LHCN-M2 (cell line): Measurements from ENCODE around the gene PPM1M. TPM values are rescaled to one million over a fixed set of nuclear protein-coding genes. Genes with fewer than 3 reads are reported as not detected.
A peak's percentile ranks its signal among the peaks of the same experiment; 100 is the strongest.

Experiments used
- DNase-seq: peaks from one replicate; pipeline ENCODE4 v3.0.0-alpha.2; 2012; ENCODE audit warnings: low read depth
- polyA plus RNA-seq: library from polyadenylated mRNA; unstranded; fragments of >200 nt; gene quantifications from one replicate; pipeline ENCODE4 v1.2.1, GENCODE V29; 2012; ENCODE audit warnings: missing spikeins
- total RNA-seq: library from RNA; depleted of rRNA; stranded (reverse); fragments of >200 nt; gene quantifications from 2 replicates; pipeline ENCODE4 v1.2.3, GENCODE V29; 2014; rRNA removed

Gene PPM1M, protein sequence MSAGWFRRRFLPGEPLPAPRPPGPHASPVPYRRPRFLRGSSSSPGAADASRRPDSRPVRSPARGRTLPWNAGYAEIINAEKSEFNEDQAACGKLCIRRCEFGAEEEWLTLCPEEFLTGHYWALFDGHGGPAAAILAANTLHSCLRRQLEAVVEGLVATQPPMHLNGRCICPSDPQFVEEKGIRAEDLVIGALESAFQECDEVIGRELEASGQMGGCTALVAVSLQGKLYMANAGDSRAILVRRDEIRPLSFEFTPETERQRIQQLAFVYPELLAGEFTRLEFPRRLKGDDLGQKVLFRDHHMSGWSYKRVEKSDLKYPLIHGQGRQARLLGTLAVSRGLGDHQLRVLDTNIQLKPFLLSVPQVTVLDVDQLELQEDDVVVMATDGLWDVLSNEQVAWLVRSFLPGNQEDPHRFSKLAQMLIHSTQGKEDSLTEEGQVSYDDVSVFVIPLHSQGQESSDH
- total RNA-seq, result 16.0 and 22.3 TPM in 2 replicates
- 26.5 TPM for polyA plus RNA-seq

DNA sequence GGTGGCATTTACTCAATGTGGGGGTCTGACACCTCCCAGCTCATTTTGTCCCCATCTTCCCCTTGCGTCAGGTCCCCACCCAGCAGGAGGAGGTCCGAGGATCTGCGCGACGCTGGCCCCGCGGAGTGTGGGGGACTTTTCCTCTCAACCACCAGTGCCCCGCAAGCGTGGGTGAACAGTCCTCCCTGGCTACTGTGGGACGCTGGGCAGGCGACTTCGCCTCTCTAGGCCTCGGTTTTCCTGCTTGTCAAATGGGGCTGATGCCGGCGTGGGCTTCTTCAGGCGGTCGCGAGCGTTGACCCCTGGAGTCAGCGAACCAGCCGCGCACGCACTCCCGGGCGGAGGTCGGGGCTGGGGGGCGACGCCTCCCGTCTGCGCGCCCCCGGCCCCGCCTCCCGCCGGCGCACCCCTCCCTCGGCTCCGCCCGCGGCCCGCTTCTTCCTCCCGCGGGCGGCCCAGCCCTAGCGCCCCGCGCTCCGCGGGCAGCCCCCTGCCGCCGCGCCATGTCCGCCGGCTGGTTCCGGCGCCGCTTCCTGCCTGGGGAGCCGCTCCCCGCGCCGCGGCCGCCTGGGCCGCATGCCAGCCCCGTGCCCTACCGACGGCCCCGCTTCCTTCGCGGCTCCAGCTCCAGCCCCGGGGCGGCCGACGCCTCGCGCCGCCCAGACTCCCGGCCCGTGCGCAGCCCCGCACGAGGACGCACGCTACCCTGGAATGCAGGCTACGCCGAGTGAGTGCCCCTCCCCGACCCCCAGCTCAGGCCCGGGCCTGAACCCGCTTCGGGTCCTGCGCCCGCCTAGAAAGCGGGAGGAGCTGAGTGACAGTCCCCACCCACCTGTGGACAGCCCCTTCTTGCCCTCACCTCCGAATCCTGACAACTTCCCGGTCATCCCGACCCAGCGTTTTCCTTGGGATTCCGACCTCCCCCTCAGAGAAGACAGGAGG, at the start of gene PPM1M:
Gene PPM1M (plus strand): TSS at position 438 of the 942 bp plus-strand sequence. CDS start 66 bp downstream, at position 504.
- DNase-seq, result peak; percentile 42

DNA sequence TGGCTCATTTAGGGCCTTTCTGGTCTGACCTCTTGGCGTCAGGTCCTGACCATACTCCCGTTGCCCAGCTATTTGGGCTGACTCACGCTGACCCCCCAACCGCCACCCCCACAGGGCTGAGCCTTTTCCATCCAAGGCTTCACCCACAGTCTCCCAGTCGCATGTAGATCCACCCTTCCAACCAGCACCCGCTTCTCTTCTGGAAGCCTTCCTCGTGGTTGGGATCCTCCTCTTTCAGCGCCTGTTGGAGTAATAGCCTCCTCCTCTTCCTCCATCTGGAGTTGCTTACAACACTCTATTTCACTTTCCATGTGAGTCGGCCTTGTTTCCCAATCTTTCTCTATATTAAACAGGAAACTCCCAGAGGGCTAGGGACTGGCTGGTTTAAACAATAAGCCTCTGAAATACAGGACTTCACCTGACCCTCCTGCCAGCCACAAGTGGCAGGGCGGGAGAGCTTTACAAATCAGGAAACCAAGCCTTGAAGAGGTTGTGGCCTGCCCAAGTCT, 49.7 kb upstream of the PPM1M start:
- DNase-seq, result peak; percentile 47

DNA sequence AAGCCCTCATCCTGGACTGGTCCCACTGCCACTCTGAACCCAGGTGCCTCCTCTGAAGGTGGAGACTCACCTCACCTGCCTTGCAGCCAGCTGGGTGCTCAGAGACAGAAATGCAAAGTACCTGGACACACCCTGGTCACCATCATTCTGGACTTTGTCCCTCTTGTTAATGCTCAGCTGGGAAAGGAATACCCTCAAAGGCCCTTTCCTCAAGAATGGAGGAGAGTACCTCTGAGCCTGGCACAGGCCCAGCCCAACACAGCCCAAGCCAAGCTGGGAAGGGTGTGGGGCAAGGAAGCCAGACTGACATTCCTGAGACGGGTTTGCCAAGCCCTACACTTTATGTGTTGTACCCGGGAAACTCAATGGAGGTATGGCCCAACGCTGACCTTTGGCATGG, 48.6 kb upstream of the PPM1M start:
- no peak for DNase-seq

DNA sequence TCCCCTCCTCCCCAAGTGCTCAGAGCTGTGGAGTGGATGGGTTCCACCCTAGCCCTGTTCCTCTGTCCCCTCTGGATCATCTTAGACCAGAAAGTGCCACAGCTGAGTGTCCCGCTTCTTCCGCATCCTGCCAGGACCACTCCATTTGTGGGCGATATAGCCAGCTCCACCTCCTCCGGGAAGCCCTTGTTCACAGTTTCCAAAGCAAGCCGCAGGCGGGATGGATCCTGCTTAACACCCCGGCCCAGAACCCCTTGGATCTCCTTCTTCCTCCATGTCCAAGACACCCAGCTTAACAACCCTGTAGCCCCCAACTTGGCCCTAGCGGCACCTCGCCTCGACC, 48.1 kb upstream of the PPM1M start:
- no peak for DNase-seq

DNA sequence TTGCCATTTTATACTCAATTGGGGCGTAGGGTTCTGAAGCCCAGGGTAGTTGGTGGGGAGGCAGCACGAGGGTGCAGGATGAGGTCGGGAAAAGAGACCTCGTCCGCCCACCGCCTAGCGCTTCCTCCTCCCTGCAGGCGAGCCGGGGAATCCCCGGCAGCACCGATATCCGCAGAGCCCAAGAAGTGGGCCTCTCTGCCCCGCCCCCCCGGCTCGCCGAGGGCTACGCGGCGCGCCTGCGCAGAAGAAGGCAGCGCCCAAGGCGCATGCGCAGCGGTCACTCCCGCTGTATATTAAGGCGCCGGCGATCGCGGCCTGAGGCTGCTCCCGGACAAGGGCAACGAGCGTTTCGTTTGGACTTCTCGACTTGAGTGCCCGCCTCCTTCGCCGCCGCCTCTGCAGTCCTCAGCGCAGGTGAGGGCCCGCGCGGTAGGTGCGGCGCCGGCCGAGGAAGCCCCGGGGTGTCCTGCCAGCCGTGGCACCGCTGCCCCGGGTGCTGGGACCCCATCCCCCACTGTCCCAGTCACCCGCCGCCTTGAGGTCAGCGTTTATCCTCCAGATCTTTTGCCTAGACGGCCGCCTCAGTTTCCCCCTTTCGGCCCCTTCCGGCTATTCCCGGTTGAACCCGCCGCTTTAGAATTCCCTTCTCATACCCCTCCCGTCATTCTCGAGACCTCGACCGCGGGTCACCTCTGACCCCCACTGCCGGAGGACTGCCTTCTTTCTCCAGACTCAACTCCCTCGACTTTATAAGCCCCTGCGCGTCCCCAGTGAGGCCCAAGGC, 47.5 kb upstream of the PPM1M start, which contains the start of gene ALAS1:
Gene ALAS1 (plus strand): TSS at position 319 of the 784 bp plus-strand sequence. CDS start 1,082 bp downstream, outside the sequence.
- peak; percentile 81 for DNase-seq

DNA sequence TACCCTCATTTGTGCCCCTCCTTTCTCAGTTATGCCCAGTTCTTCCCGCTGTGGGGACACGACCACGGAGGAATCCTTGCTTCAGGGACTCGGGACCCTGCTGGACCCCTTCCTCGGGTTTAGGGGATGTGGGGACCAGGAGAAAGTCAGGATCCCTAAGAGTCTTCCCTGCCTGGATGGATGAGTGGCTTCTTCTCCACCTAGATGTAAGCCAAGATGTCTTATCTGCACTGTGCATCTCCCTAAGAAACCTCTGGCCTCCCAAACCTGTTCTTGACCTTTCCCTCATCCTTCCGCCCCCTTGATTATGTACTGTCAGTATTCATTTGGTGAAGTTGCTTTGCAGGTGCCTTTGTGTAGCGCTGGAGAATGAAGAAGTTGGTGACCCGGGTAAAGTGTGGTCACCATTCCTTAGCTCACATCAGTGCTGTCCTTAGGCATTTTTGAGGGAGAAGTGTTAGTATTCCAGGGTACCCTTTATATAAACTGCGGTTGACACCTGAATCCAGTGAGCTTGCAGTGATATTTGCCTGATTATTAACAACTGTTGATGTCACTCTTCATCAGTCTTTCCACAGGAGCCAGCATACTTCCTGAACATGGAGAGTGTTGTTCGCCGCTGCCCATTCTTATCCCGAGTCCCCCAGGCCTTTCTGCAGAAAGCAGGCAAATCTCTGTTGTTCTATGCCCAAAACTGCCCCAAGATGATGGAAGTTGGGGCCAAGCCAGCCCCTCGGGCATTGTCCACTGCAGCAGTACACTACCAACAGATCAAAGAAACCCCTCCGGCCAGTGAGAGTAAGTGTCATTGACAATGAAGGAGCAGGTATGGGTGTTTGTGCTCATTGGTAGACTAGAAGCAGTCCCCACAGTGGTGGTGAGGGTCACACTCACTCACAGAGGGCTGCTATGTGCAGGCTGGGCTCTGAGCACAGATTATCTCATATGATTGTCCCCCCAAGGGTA, 46.6 kb upstream of the PPM1M start:
- DNase-seq, result no peak

DNA sequence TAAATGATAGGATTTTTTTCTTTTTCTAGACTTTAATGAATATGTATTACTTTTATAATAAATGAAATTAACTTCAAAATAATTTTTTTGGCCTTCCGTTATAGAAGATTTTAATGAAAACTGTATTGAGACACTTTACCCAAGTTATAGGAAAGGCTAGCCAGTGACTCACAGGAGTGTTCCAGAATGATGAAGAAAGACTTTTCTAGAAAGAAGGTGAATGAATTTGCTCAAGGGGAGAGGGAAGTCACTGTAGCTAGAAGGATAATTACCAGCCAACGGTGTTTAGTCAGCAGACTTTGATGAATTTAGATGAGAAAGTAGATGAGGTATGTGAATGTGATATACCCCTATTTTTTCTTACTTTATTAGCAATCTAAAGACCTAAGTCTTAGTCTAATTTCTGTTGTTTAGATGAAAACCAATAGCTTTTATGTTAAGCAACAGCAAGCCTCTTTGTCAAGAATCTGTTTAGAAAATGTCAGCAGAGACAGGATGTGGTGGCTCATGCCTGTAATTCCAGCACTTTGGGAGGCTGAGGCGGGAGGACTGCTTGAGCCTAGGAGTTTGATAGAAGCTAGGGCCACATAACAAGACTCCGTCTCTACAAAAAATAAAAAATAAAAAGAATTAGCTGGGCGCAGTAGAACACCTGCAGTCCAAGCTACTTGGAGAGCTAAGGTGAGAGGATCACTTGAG, 44.4 kb upstream of the PPM1M start:
- no peak for DNase-seq

DNA sequence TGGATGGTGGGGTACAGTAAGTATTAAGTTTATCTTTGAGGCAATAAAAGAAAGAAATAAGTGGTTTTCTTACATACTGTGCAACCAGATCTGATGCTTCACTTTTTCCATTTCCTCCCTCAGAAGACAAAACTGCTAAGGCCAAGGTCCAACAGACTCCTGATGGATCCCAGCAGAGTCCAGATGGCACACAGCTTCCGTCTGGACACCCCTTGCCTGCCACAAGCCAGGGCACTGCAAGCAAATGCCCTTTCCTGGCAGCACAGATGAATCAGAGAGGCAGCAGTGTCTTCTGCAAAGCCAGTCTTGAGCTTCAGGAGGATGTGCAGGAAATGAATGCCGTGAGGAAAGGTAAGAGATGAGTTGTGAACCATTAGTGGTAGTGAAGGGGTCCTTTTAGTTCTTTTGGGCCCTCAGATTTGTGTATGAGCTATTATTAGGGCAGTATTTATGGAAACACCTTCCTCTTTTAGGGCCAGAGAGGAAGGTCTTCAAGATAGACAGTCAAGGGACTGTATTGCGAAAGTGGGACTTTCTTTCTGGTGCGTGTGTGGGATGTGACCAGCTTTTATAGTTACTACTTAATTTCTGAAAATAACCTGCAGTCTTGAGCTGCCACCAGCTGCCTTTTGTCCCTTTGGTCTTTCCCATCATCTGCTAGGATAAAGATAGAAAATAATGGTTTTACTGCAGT, 43.0 kb upstream of the PPM1M start:
- DNase-seq, result no peak

DNA sequence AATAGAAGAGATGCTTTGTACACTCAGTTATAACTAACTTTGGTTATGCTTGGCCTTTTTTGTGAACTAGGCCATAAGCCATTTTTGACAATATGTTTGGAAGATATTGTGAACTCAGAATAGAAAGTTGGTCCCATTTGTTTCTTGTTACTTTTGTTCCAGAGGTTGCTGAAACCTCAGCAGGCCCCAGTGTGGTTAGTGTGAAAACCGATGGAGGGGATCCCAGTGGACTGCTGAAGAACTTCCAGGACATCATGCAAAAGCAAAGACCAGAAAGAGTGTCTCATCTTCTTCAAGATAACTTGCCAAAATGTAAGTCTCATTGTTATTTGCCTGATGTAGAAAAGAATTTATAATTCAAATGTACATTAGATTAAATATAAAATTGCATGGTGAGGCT, 41.9 kb upstream of the PPM1M start:
- no peak for DNase-seq

DNA sequence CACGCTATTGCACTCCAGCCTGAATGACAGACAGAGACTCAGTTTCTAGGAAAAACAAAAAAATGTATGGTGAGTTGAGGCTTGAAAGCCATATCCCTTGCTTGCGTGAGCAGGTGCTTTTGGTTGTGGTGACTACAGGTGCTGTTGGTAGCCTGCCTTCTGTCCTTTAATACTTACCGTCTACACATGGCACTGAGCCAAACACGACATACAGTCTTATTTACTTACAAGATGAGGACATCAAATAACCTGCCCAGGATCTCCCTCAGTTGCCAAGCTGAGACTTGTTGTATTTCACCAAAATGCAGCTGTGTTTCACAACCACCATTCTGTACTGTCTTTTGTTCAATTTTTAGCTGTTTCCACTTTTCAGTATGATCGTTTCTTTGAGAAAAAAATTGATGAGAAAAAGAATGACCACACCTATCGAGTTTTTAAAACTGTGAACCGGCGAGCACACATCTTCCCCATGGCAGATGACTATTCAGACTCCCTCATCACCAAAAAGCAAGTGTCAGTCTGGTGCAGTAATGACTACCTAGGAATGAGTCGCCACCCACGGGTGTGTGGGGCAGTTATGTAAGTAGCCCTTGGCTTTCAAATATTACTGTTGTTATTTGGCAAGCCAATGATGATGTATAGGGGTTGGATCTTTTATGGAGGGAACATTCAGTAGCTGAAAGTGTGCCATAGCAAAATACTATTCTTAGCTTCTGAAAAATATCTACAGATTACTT, 41.1 kb upstream of the PPM1M start:
- DNase-seq, result no peak

DNA sequence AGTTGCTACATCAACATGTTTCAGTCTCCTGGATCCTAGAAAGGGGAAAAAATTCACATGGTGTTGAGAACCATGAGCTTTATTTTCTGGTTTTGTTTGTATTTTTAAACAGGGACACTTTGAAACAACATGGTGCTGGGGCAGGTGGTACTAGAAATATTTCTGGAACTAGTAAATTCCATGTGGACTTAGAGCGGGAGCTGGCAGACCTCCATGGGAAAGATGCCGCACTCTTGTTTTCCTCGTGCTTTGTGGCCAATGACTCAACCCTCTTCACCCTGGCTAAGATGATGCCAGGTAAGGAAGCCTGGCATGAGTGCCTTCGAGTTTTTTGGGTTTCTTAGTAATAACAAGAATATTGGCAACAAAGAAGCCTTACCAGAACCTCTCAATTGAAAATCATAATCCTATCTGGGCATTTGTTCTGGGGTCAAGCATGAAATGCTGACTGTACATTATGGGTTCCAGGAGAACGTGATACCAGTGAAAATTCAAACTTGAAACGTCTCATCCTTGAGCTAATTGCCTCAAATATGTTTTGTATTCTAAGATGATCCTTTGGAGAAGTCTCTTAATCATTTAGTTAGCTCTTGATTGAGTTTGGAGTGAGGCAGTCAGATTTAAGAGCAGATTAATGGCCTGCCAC, 39.7 kb upstream of the PPM1M start:
- DNase-seq, result peak; percentile 50

DNA sequence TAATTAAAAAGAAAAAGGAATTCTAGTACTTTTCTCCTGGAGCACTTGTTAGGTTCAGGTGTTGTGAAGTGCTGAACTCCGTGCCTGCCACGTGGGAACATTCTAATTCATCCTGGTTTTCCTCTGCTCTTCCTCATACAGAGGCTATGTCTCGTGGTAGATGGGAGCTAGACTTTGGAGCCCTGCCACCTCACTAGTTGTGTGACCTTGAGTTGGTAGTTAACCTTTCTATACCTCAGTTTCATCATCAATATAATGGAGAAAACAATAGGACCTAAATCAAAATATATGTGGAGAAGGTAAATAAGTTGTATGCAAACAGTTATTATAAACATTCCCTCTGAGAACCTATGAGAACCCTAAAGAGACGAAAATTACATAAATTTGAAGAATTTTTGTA, 37.0 kb upstream of the PPM1M start:
- no peak for DNase-seq

DNA sequence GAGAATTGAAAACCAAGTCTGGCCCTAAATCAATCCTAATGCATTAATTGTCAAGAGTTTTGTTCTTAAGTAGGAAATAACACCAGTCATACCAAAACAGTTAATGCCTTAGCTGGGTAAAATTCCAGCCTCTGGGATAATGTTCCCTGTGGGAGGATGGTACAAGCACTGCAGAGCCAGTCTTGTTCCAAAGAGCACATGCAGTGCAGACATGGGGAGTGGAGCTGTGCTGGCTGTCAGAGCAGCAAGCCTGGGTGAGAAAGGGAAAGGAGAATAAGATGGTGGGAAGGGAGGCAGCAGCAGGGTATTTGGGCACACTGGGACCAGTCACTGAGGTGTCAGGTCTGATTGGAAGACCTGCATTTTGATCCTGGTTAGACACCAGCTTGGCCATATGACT, 35.5 kb upstream of the PPM1M start:
- no peak for DNase-seq

DNA sequence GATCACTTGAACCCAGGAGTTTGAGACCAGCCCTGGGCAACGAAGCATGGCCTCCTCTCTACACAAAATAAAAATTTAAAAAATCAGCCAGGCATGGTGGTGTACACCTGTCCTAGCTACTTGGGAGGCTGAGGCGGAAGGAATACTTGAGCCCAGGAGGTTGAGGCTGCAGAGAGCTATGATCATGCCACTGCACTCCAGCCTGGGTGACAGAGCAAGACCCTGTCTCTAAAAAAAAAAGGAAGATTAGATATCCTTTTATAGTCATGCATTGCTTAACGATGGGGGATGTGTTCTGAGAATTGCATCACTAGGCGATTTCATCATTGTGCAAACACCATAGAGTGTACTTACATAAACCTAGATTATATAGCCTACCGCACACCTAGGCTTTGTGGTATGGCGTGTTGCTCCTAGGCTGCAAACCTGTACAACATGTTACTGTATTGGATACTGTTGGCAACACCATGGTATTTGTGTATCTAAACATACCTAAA, 35.0 kb upstream of the PPM1M start:
- no peak for DNase-seq

DNA sequence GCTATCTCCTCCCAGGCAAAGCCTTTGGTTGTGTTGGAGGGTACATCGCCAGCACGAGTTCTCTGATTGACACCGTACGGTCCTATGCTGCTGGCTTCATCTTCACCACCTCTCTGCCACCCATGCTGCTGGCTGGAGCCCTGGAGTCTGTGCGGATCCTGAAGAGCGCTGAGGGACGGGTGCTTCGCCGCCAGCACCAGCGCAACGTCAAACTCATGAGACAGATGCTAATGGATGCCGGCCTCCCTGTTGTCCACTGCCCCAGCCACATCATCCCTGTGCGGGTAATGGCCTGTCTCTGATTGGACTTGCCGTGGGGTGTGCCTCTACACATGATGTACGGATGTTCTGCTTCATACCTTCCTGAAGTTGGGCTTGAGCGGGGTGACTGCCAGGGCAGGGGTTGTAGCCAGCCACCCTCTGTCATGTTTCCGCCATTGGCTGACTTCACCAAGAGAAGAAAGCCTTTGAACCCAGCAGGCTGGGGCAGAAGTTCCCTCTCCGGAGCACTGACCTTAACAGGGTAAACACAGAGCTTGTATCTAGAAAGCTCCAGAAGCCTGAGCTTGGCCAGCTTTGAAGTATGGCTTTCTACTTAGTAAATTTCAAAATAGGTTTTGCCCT, 34.2 kb upstream of the PPM1M start:
- DNase-seq, result no peak

DNA sequence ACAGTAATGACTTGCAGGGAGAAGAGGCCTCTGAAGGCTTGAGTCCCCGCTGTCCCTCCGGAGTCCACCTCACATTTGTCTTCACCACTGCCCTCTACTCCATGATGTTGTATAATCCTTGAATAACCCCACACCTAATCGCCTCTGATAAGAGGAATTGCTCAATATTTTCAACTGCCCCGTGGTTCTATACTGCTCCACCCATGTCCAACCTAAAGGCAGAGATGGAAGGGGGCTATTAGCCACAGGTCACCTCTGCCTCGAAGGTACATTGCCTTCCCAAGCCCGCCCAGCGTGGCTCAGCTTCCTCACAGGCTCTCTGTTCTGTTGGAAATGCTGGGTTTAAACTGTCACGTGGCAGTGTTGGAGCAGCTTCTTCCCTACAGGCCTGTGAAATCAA, 32.6 kb upstream of the PPM1M start:
- DNase-seq, result no peak

DNA sequence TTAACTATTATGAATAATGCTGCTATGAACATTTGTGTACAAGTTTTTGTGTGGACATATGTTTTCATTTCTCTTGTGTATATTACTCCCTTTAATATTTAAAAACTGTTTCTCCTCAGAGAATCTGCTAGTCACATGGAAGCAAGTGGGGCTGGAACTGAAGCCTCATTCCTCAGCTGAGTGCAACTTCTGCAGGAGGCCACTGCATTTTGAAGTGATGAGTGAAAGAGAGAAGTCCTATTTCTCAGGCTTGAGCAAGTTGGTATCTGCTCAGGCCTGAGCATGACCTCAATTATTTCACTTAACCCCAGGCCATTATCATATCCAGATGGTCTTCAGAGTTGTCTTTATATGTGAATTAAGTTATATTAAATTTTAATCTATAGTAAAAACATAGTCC, 31.7 kb upstream of the PPM1M start:
- no peak for DNase-seq
